GM03348 (cell line): ENCODE measurements around the gene MAN1B1.
A peak's percentile ranks its signal among the peaks of the same experiment; 100 is the strongest.

Source experiments
- DNase-seq: peaks from one replicate; pipeline ENCODE4 v3.0.0; 2012; ENCODE audit warnings: low spot score

The MAN1B1 gene

GRCh38 chr9:137087409-137087925, 682 bp downstream of the MAN1B1 start:
- no peak for DNase-seq

GRCh38 chr9:137088121-137088520, 1.3 kb downstream of the MAN1B1 start:
- no peak for DNase-seq

- no peak for DNase-seq
Observed at GRCh38 chr9:137089232-137089947, 2.6 kb downstream of the MAN1B1 start.

- DNase-seq = no peak
Observed at GRCh38 chr9:137095664-137096517, 9.1 kb downstream of the MAN1B1 start.

GRCh38 chr9:137096785-137097546, 10.2 kb downstream of the MAN1B1 start:
- no peak for DNase-seq

- DNase-seq = no peak
Observed at GRCh38 chr9:137097761-137098462, 11.1 kb downstream of the MAN1B1 start.

GRCh38 chr9:137099231-137099630, 12.4 kb downstream of the MAN1B1 start:
- no peak for DNase-seq

GRCh38 chr9:137103206-137103999, 16.6 kb downstream of the MAN1B1 start:
- DNase-seq = no peak

- no peak for DNase-seq
Observed at GRCh38 chr9:137105814-137106661, 19.3 kb downstream of the MAN1B1 start.

GRCh38 chr9:137106662-137107250, 20.0 kb downstream of the MAN1B1 start:
- no peak for DNase-seq

- no peak for DNase-seq
Observed at GRCh38 chr9:137107312-137107921, 20.6 kb downstream of the MAN1B1 start.

- DNase-seq = no peak
Observed at GRCh38 chr9:137107982-137108381, 21.2 kb downstream of the MAN1B1 start.

- no peak for DNase-seq
Observed at GRCh38 chr9:137108608-137109249, 21.9 kb downstream of the MAN1B1 start.

GRCh38 chr9:137109250-137110146, 22.7 kb downstream of the MAN1B1 start:
- peak; percentile 5 for DNase-seq

GRCh38 chr9:137110147-137110910, 23.5 kb downstream of the MAN1B1 start:
- no peak for DNase-seq

- DNase-seq = no peak
Observed at GRCh38 chr9:137110911-137111787, 24.4 kb downstream of the MAN1B1 start.
